NCI-H1105 treated with DMSO at 0.1 percent for 48 hours (cell line): ENCODE measurements around the gene FAN1.

Experiments used
- DNase-seq: peaks from one replicate; lab custom pipeline; 2025; lab: John Stamatoyannopoulos, UW

The FAN1 gene

GRCh38 chr15:30958219-30958618, 54.5 kb downstream of the FAN1 start:
- no peak for DNase-seq

- DNase-seq = peak; percentile 0
Observed at GRCh38 chr15:30962079-30962478, 58.4 kb downstream of the FAN1 start.

- no peak for DNase-seq
Observed at GRCh38 chr15:30962659-30963058, 58.9 kb downstream of the FAN1 start.

- no peak for DNase-seq
Observed at GRCh38 chr15:30963681-30964080, 60.0 kb downstream of the FAN1 start.

GRCh38 chr15:30969724-30970123, 66.0 kb downstream of the FAN1 start:
- DNase-seq = no peak

GRCh38 chr15:30973379-30973778, 69.7 kb downstream of the FAN1 start:
- no peak for DNase-seq

- DNase-seq = no peak
Observed at GRCh38 chr15:30974112-30974511, 70.4 kb downstream of the FAN1 start.

GRCh38 chr15:30978328-30978727, 74.6 kb downstream of the FAN1 start:
- no peak for DNase-seq

- DNase-seq = no peak
Observed at GRCh38 chr15:30979457-30979856, 75.7 kb downstream of the FAN1 start.

GRCh38 chr15:30984118-30984517, 80.4 kb downstream of the FAN1 start:
- no peak for DNase-seq

GRCh38 chr15:30984542-30984941, 80.8 kb downstream of the FAN1 start:
- no peak for DNase-seq

- DNase-seq = no peak
Observed at GRCh38 chr15:30985081-30985531, 81.4 kb downstream of the FAN1 start.

GRCh38 chr15:30990036-30990435, 86.3 kb downstream of the FAN1 start:
- DNase-seq = no peak

- DNase-seq = no peak
Observed at GRCh38 chr15:30990446-30991254, 86.9 kb downstream of the FAN1 start.

GRCh38 chr15:30991255-30992235, 87.8 kb downstream of the FAN1 start, which contains the start of gene MTMR10:
Gene MTMR10 (minus strand): TSS chr15:30991628. CDS start chr15:30991506, 122 bp downstream.
- DNase-seq = peak; percentile 51

GRCh38 chr15:30992249-30992864, 88.6 kb downstream of the FAN1 start:
- no peak for DNase-seq
